HepG2 (cell line): Measurements from ENCODE around the gene SH2D3A.

Source experiments
- CTCF ChIP-seq: sonication (generic); formaldehyde crosslinking; IDR thresholded peaks from 2 replicates; pipeline ENCODE4 v1.5.0; 2020; ENCODE audit warnings: mild to moderate bottlenecking, missing genetic modification reagents, moderate library complexity
- DPF2 ChIP-seq: sonication (generic); formaldehyde crosslinking; IDR thresholded peaks from 2 replicates; pipeline ENCODE4 v1.4.0; 2020; ENCODE audit warnings: mild to moderate bottlenecking, low read depth, missing genetic modification reagents, borderline replicate concordance
- HNRNPL ChIP-seq: fragments of 200-400 bp; formaldehyde crosslinking; IDR thresholded peaks from 2 replicates; pipeline ENCODE4 v1.6.1; 2017; ENCODE audit warnings: mild to moderate bottlenecking, low read depth, low read length
- IRF1 ChIP-seq: sonication (generic); formaldehyde crosslinking; IDR thresholded peaks from 2 replicates; pipeline ENCODE4 v1.4.0; 2020; ENCODE audit warnings: low read depth, mild to moderate bottlenecking, missing genetic modification reagents
- MXI1 ChIP-seq: IDR thresholded peaks from 3 replicates; pipeline ENCODE4 v1.6.1; 2012; ENCODE audit warnings: low read depth, low read length, inconsistent platforms, borderline replicate concordance
- POLR2A ChIP-seq, 2 experiments: IDR thresholded peaks; 2 replicates each; pipeline ENCODE4 v1.6.1; 2011; ENCODE audit warnings: low read depth in 2 of 2, low read length in 2 of 2, mild to moderate bottlenecking in 1 of 2, moderate library complexity in 1 of 2; ENCODE audit not compliant: insufficient read depth in 1 of 2
- RBM39 ChIP-seq: fragments of 200-400 bp; formaldehyde crosslinking; IDR thresholded peaks from one replicate; pipeline ENCODE4 v1.6.1; 2018; ENCODE audit warnings: antibody characterized with exemption, mild to moderate bottlenecking, low read depth, low read length; ENCODE audit not compliant: poor library complexity, severe bottlenecking
- SMARCC2 ChIP-seq: fragments of 450-650 bp; IDR thresholded peaks from 2 replicates; pipeline ENCODE4 v1.6.1; 2017; ENCODE audit warnings: antibody characterized with exemption, mild to moderate bottlenecking
- SSRP1 ChIP-seq: IDR thresholded peaks from 2 replicates; pipeline ENCODE4 v1.6.1; 2016; ENCODE audit warnings: control low read depth
- U2AF2 ChIP-seq: fragments of 200-400 bp; formaldehyde crosslinking; IDR thresholded peaks from 2 replicates; pipeline ENCODE4 v1.6.1; 2017; ENCODE audit warnings: low read depth, mild to moderate bottlenecking, low read length
- XRCC5 ChIP-seq: fragments of 200-400 bp; formaldehyde crosslinking; optimal IDR thresholded peaks from 2 replicates; pipeline ENCODE3; 2017; ENCODE audit warnings: mild to moderate bottlenecking, low read length
- ZBTB7A ChIP-seq: sonication (generic); formaldehyde crosslinking; IDR thresholded peaks from 2 replicates; pipeline ENCODE4 v1.8.0; 2022; ENCODE audit warnings: mild to moderate bottlenecking, missing genetic modification reagents
- ZNF772 ChIP-seq: sonication (generic); formaldehyde crosslinking; IDR thresholded peaks from 2 replicates; pipeline ENCODE4 v1.5.0; 2020; ENCODE audit warnings: mild to moderate bottlenecking, missing genetic modification reagents

GRCh38 chr19:6711078-6711361, 56.2 kb downstream of the SH2D3A start:
- TF ChIP-seq CTCF (CRISPR knock-in tag) (no peak), MXI1 (no peak), XRCC5 (no peak), RBM39 (no peak), ZNF772 (no peak), HNRNPL (peak; percentile 13; the same call in 1 of the 2 replicates), POLR2A (IDR thresholded peaks at IDR 0.05; ENCODE audit: insufficient read depth in 1 of 2, low read depth in 2 of 2, low read length in 2 of 2) (no peak; a peak in 1 of 4 replicates), ZBTB7A (no peak), IRF1 (CRISPR knock-in tag) (no peak), SMARCC2 (no peak), SSRP1 (CRISPR knock-in tag) (0 out of 2 replicates have a peak, but pooled peaks have one; percentile 3), U2AF2 (no peak), DPF2 (CRISPR knock-in tag) (no peak)
